ENCODE data around the gene DIS3L. TPM values are rescaled to one million over a fixed set of nuclear protein-coding genes. Genes with fewer than 3 reads are reported as not detected.

The DIS3L gene
- total and polyA plus RNA-seq, 2 of the 13 experiments (the other 11 are each of a cell fraction or from before 2014, with no cell fraction given) = 21.0 to 50.5 TPM

GRCh38 chr15:66364944-66365528, 71.7 kb downstream of the DIS3L start:
- Histone ChIP-seq H3K79me2 (ENCODE audit: insufficient read depth, low read length) (no peaks in the 10 kb centered on the region), H3K4me3 (replicated peaks in 1 of 3; ENCODE audit: insufficient read depth in 1 of 3, low read depth in 2 of 3, low read length in 3 of 3) (no peak overlapping the region), H3K27ac (ENCODE audit: extremely low read length, insufficient read depth, low read length) (no peak overlapping the region), H3K4me2 (ENCODE audit: low read depth, low read length) (0 out of 2 replicates have a peak overlapping the region, but pooled peaks have one; percentile 18), H3K9me3 (ENCODE audit: low read length) (no peaks in the 10 kb centered on the region), H3K4me1 (ENCODE audit: insufficient read depth, low read length) (peaks cover 15% of the 10 kb centered on the region), H4K20me1 (ENCODE audit: insufficient read depth, low read length) (no peaks in the 10 kb centered on the region), H3K36me3 (replicated peaks in 1 of 2; ENCODE audit: control insufficient read depth in 1 of 2, insufficient read depth in 2 of 2, low read length in 2 of 2) (no peaks in the 10 kb centered on the region), H2AFZ (ENCODE audit: low read length) (no peak overlapping the region), H3K9ac (ENCODE audit: insufficient read depth, low read depth, low read length) (no peak overlapping the region), H3K27me3 (ENCODE audit: control insufficient read depth in 1 of 2, insufficient read depth in 2 of 2, low read length in 2 of 2) (no peaks in the 10 kb centered on the region)
- intact Hi-C loops (cut with micrococcal nuclease; ENCODE audit: unreplicated experiment) = no loop called here
- whole genome bisulfite sequencing (ENCODE audit: low lambda C conversion rate) = 48% methylated on average over 3 of the region's 3 CpGs
- no TSS peak for BruUV-seq (replicated peaks)
- in situ Hi-C loops (cut with HindIII; ENCODE audit: extremely low pct_ligation_motif_present, low pct_unique_long_range_greater_than_20kb) = no loop called here
- ChIA-PET CTCF (ENCODE audit: low intra/inter-chr PET ratio, low total read pairs) (no interaction called here), POLR2A (no interaction called here)
- no peak for TF ChIP-seq SOX13 (IDR thresholded peaks at IDR 0.05)
- no peak for TF ChIP-seq SOX13 (CRISPR knock-in tag; conservative IDR thresholded peaks at IDR 0.05 in 1 of 2, IDR thresholded peaks at IDR 0.05 in 1 of 2)
- TF ChIP-seq ZFP36L2 (CRISPR knock-in tag; IDR thresholded peaks at IDR 0.05) = no peak
- no peak for TF ChIP-seq IKZF1 (IDR thresholded peaks at IDR 0.05)
- no peak for TF ChIP-seq NR2F6 (IDR thresholded peaks at IDR 0.05)
- TF ChIP-seq NR2F6 (CRISPR knock-in tag; IDR thresholded peaks at IDR 0.05) = 0 out of 2 replicates have a peak, but pooled peaks have one; percentile 15
- no peak for TF ChIP-seq ATF5 (CRISPR knock-in tag; IDR thresholded peaks at IDR 0.05; ENCODE audit: low read depth)
- TF ChIP-seq THAP9 (CRISPR knock-in tag; IDR thresholded peaks at IDR 0.05; ENCODE audit: borderline replicate concordance) = no peak
- no peak for TF ChIP-seq PLRG1 (conservative IDR thresholded peaks at IDR 0.05)
- peak; percentile 39 for TF ChIP-seq TEAD3 (CRISPR knock-in tag; optimal IDR thresholded peaks at IDR 0.05; ENCODE audit: borderline replicate concordance)
- DNase-seq (ENCODE audit: low spot score) = no peak
- ATAC-seq = no peak
- FAIRE-seq = no peak

Measured in HepG2 (cell line).